Hematopoietic multipotent progenitor cell treated with erythropoietin and hydrocortisone succinate and interleukin-3 and kit ligand, for 4 days (in vitro differentiated cells): ENCODE data around the gene CZIB.

Source experiments
- DNase-seq: peaks from one replicate; pipeline ENCODE4 v3.0.0-alpha.2; 2015

CZIB gene

GRCh38 chr1:53220171-53220961 is at the start of gene CZIB:
CZIB (minus strand) TSS chr1:53220634; CDS start chr1:53220575, 59 bp downstream.
- DNase-seq = peak; percentile 97

GRCh38 chr1:53270107-53270506 is 49.7 kb upstream of the CZIB start:
- DNase-seq = no peak

GRCh38 chr1:53267761-53268160 is 47.3 kb upstream of the CZIB start:
- DNase-seq = no peak

- peak; percentile 22 for DNase-seq
Observed at GRCh38 chr1:53266038-53266437, 45.6 kb upstream of the CZIB start.

GRCh38 chr1:53265581-53265980 is 45.1 kb upstream of the CZIB start:
- DNase-seq = no peak

GRCh38 chr1:53264048-53264447 is 43.6 kb upstream of the CZIB start:
- no peak for DNase-seq

GRCh38 chr1:53262000-53262399 is 41.6 kb upstream of the CZIB start:
- DNase-seq = no peak

GRCh38 chr1:53260631-53261247 is 40.3 kb upstream of the CZIB start:
- no peak for DNase-seq

GRCh38 chr1:53259932-53260331 is 39.5 kb upstream of the CZIB start:
- no peak for DNase-seq

- no peak for DNase-seq
Observed at GRCh38 chr1:53258216-53258615, 37.8 kb upstream of the CZIB start.

- no peak for DNase-seq
Observed at GRCh38 chr1:53257454-53258081, 37.1 kb upstream of the CZIB start.

- no peak for DNase-seq
Observed at GRCh38 chr1:53256511-53257453, 36.3 kb upstream of the CZIB start.

GRCh38 chr1:53255031-53255430 is 34.6 kb upstream of the CZIB start:
- DNase-seq = no peak

GRCh38 chr1:53254011-53254640 is 33.7 kb upstream of the CZIB start:
- no peak for DNase-seq

GRCh38 chr1:53250325-53250724 is 29.9 kb upstream of the CZIB start:
- no peak for DNase-seq

GRCh38 chr1:53249706-53250105 is 29.3 kb upstream of the CZIB start:
- DNase-seq = no peak

GRCh38 chr1:53246261-53247134 is 26.1 kb upstream of the CZIB start:
- no peak for DNase-seq

GRCh38 chr1:53244141-53244540 is 23.7 kb upstream of the CZIB start:
- no peak for DNase-seq

GRCh38 chr1:53242381-53242780 is 21.9 kb upstream of the CZIB start:
- no peak for DNase-seq

GRCh38 chr1:53241828-53242227 is 21.4 kb upstream of the CZIB start:
- no peak for DNase-seq
